Hepatic stellate cell (primary cell): ENCODE measurements around the gene OR4F6.
"Not testable (repeated sequence)": the region's sequence is repeated elsewhere in the genome, so short reads cannot be mapped to it uniquely, and the experiment has no call there.

Source experiments
- DNase-seq: peaks from one replicate; pipeline ENCODE4 v3.0.0; 2011; ENCODE audit warnings: low spot score

The OR4F6 gene, protein sequence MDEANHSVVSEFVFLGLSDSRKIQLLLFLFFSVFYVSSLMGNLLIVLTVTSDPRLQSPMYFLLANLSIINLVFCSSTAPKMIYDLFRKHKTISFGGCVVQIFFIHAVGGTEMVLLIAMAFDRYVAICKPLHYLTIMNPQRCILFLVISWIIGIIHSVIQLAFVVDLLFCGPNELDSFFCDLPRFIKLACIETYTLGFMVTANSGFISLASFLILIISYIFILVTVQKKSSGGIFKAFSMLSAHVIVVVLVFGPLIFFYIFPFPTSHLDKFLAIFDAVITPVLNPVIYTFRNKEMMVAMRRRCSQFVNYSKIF

DNA sequence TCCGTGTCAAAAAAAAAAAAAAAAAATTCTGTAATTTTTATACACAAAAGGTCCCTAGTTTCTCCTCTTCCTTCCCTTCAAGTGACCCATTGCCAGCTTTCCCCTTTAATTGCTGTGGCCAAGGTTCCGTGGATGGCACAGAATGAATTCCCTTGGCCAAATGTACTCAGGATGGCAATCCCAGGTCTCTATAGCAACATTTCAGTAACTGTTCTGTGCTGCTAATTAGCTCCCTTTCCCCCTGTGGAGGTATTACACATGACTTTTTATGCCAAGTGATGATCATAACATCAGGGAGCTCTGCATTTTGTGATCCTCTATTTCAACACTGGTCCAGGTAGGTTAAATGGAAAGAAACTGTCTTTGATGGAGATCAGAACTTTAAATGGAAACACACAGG is at the start of gene OR4F6:
TSS of gene OR4F6 (plus strand) at position 301 of the 400 bp plus-strand sequence. CDS start 2,211 bp downstream, outside the sequence.
- no peak for DNase-seq

DNA sequence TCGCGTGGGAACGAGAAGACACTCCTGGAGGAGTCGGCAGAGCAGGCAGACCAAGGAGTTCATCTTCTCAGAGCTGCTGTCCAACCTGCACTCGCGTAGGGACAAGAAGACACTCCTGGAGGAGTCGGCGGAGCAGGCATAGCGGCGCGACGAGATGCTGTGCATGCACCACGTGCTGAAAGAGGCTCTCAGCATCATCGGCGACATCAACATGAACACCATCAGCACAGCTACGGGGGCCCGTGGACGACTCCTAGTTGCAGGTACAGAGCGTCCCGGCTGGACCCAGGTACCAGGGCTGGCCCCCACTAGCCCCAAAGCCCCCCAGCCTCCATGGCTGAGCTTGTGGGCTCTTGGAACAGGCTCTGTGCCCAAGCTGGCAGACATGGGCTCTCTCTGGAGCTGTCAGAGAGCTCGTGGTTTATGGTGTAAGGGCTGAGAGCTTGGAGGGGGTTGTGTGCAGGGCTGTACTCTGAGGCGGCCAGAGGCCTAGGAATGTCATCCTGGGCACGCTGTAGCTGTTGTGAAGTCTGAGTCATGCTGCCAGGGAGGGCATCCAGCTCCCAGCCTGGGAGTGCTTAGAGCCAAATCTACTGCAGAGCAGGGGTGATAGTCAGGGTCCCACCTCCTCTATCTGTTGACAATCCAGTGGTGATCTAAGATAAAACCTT is 38.5 kb upstream of the OR4F6 start:
- not testable (repeated sequence) for DNase-seq

GRCh38 chr15:101765340-101765671 is 38.0 kb upstream of the OR4F6 start:
- DNase-seq: not testable (repeated sequence)

GRCh38 chr15:101765772-101766456 is 37.4 kb upstream of the OR4F6 start:
- no peak for DNase-seq

DNA sequence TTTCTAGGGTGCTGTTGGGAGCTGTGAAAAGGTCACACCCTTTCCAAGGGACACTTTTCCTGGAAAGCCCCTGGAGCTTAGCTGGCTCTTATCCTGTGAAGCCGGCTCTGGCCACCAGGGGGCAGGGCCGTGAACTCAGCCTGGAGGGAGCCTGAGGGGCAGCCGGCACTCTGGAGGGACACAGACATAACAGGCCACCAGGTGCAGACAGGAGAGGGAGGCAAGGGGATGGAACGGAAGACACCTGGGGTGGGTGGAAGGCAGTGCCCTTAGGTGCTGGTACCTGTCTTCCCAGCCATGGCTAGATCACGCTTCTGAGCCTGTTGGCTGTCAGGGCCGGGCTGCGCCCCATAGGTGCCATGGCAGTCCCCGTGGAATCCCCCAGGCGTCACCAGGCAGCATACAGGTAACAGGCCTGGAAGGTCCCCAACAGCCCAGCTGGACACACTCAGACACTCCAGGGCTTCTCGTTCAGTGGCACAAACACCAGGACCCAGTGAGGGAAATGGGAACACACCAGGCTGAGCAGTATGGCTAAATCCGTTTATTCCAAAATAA is 36.1 kb upstream of the OR4F6 start:
- DNase-seq: not testable (repeated sequence)

GRCh38 chr15:101772921-101773320 is 30.4 kb upstream of the OR4F6 start:
- no peak for DNase-seq

- no peak for DNase-seq
Observed at GRCh38 chr15:101773496-101774100, 29.7 kb upstream of the OR4F6 start.

- no peak for DNase-seq
Observed at GRCh38 chr15:101775136-101775535, 28.2 kb upstream of the OR4F6 start.

DNA sequence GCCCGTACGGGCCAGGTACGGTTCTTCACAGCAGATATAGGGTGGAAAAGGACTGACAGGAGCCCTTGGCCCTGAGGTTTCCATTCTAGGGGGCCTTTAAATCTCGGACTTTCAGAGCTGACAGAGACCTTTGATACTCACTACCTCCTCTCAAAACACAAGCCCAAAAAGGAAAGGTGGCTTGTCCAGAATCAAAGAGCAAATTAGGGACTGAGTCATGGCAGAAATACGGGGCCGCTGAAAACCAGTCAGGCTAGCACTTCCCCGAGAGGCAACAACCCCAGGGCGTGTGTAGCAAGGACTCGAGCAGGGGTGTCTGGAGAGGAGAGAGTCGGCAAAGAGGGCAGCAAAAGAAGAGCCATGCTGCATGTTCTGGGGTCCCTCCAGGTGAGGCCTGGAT is 24.7 kb upstream of the OR4F6 start:
- DNase-seq: not testable (repeated sequence)

GRCh38 chr15:101780225-101780624 is 23.1 kb upstream of the OR4F6 start:
- DNase-seq: not testable (repeated sequence)

DNA sequence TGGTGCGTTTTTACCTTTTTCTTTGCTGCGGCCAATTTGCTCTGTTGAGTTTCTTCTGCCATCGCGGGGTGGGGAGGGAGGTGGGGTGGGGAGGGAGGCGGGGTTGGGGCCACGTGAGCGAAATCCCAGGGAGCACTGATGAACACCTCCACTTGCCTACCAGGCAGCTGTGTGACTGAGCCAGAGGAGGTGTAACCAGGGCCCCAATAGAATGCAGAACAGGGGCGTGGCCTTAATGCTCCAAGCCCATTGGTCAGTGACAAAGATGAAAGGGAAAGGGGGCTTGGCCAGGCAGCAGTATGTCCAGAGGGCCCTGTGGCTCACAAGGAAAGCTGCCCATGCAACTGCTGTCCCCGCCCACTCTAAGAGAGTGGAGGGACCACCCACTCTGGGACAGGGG is 21.4 kb upstream of the OR4F6 start:
- no peak for DNase-seq

GRCh38 chr15:101784644-101785043 is 18.7 kb upstream of the OR4F6 start:
- no peak for DNase-seq

DNA sequence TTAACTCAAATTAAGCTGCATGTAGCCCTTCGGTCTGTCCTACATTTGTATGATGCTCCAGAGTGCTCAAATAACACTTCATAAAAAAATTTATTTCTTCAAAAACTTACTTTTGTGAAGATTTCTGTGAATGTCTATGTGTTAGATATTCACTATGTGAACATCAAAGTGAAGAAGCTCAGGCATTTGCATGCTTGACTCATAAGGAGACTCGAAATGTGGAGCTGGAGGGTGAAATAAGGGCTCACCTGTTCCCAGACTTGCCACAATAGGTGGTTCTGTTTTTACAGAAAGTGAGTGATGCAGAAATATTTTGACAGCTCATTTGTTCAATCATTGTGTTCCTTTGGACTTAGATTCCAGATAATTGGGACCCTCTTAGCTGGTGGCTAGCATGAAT is 16.9 kb upstream of the OR4F6 start:
- not testable (repeated sequence) for DNase-seq

GRCh38 chr15:101788001-101788400 is 15.3 kb upstream of the OR4F6 start:
- DNase-seq: not testable (repeated sequence)

DNA sequence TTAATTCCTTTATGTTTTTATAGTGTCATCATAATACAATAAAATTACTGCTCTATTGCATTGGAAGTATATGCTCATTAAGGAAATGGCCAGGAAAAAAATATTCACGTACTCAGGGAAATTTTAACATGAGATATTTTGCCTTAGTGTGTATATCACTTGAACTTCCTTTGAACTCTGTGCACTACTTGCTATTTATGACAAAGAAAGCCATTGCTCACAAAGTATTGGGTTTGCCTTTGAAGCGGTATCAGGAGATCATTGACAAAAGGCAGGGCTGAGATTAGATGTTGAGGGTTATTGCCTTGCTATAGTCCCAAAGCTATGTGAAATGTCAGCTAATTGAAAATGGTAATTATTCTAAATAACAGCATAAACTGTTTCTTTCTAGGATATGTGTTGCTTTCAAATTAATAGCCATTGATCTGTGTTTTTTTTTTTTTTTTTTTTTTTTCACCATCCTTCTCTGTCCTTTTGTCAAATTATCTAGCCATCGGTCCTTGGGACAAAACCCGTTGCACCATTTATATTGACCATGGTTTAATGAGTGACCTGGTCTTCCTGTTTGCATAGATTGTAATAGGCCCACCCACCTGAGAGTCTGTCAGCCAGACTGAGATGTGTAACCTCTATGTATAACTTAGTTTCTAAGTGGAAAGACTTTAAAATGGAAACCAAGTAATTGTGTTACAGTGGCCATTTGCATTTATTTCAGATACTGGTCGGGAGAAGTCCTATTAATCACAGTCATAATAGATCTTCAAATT is 14.6 kb upstream of the OR4F6 start:
- DNase-seq: not testable (repeated sequence)

DNA sequence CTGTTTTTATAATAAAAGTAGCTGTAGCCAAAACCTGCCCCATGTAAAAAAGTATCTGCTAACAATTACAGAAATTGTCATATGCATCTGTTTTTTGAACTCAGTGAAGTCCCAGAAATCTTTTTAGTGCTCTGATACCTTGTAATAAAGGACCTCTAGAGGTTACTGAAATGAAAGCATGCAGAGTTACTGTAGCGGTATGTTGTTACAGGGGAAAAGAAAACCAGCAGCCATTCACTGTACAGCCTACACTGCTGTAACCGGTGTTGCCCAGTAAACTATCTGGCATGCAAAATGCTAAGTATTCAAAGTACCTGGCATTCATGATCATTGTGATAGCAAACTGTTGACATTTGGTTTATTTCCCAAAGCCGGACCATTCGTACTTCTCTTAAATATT is 12.6 kb upstream of the OR4F6 start:
- not testable (repeated sequence) for DNase-seq

- not testable (repeated sequence) for DNase-seq
Observed at GRCh38 chr15:101793981-101794380, 9.3 kb upstream of the OR4F6 start.

DNA sequence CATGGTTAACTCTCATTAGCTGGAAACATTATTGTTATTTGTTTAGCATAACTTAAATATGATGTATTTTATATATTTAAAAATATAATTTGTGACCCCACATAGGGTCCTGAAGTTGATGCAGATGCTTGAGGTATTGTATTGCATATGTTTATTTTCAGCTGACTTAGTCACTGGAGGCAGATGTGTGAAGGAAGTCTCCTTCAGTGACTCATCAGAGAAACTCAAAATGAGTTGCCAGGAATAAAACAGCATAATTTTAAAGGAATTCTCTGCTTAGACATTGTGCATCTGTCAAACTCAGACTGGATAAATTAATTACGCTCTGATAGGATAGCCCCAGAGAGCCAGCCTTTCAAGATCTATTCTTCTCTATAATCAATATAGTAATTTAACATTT is 7.9 kb upstream of the OR4F6 start:
- DNase-seq: peak; percentile 27

DNA sequence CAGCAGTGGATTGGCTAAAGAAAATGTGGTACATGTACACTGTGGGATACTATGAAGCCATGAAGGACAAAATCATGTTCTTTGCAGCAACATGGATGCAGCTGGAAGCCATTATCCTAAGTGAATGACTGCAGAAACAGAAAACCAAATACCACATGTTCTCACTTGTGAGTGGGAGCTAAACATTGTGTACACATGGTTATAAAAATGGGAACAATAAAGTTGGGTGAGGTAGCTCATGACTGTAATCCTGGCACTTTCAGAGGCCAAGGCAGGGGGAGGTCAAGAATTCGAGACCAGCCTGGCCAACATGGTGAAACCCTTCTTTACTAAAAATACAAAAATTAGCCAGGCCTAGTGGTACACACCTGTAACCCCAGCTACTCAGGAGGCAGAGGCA is 3.6 kb upstream of the OR4F6 start:
- no peak for DNase-seq

GRCh38 chr15:101801048-101801447 is 2.3 kb upstream of the OR4F6 start:
- DNase-seq: no peak

- no peak for DNase-seq
Observed at GRCh38 chr15:101803676-101804075, 367 bp downstream of the OR4F6 start.

DNA sequence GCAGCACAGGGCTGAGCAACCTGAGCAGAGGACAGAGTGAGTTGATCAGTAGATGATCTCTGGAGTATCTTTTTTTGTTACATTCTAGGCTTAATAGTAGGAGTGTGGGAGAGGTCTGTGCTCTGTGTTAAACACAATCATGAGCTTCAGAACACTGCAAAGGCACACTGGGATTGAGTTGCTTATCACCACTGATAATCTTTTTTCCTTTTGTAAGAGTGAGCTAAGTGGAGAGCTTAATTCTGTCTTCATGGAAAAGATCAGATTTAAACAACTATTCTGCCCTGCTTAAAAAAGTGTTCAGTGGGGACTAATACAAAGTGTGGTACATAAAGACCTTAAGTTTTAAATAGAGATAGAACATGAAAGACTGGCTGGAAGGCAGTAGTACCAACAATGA is 1.1 kb downstream of the OR4F6 start:
- DNase-seq: no peak
